ENCODE results near the gene MEOX2. TPM values are rescaled to one million over a fixed set of nuclear protein-coding genes. Genes with fewer than 3 reads are reported as not detected.

MEOX2 gene
- total RNA-seq, 1 donor from 2014 or later, result not detected

- Histone ChIP-seq H3K9me3 (ENCODE audit: insufficient read depth, low read depth, low read length) (no peaks in the 10 kb centered on the region), H3K79me2 (ENCODE audit: insufficient read depth, low read length) (no peaks in the 10 kb centered on the region), H3K27me3 (ENCODE audit: insufficient read depth, low read length) (peaks cover 20% of the 10 kb centered on the region), H4K20me1 (ENCODE audit: insufficient read depth, low read length) (no peaks in the 10 kb centered on the region), H3K4me3 (ENCODE audit: insufficient read depth, low read depth, low read length) (no peak overlapping the region), H3K4me1 (ENCODE audit: insufficient read depth, low read length) (peaks cover 2% of the 10 kb centered on the region), H3K9ac (ENCODE audit: low read length) (no peak overlapping the region), H3K27ac (ENCODE audit: low read depth, low read length) (no peak overlapping the region), H2AFZ (ENCODE audit: low read depth, low read length) (no peak overlapping the region), H3K36me3 (ENCODE audit: insufficient read depth, low read length) (no peaks in the 10 kb centered on the region), H3K4me2 (ENCODE audit: low read length) (no peak overlapping the region)
- Mint-ChIP-seq H3K27me3 (ENCODE audit: low read depth, unreplicated experiment) (peaks cover 16% of the 10 kb centered on the region), H3K36me3 (ENCODE audit: low read depth, unreplicated experiment) (no peaks in the 10 kb centered on the region), H3K4me3 (ENCODE audit: unreplicated experiment) (no peak overlapping the region), H3K27ac (ENCODE audit: unreplicated experiment) (no peak overlapping the region), H3K9me3 (ENCODE audit: unreplicated experiment) (no peaks in the 10 kb centered on the region), H3K4me1 (ENCODE audit: low read depth, unreplicated experiment) (peaks cover 2% of the 10 kb centered on the region)
- no peak for DNase-seq (ENCODE audit: low read depth)
- no peak for FAIRE-seq
- TF ChIP-seq EZH2 (IDR thresholded peaks at IDR 0.05; ENCODE audit: insufficient read depth, low read length) (no peak), CTCF (IDR thresholded peaks at IDR 0.05; ENCODE audit: insufficient read depth, low read depth, low read length) (no peak)
These were observed 6.0 kb downstream of the MEOX2 start for GRCh38 chr7:15680446-15680845.

GRCh38 chr7:15679306-15679705 lies 7.2 kb downstream of the MEOX2 start:
- H3K27ac Mint-ChIP-seq (ENCODE audit: unreplicated experiment), result no peak overlapping the region
- Histone ChIP-seq H2AFZ (ENCODE audit: low read depth, low read length) (no peak overlapping the region), H3K4me3 (ENCODE audit: insufficient read depth, low read depth, low read length) (no peak overlapping the region), H3K4me2 (ENCODE audit: low read length) (no peak overlapping the region), H3K9ac (ENCODE audit: low read length) (no peak overlapping the region), H3K36me3 (ENCODE audit: insufficient read depth, low read length) (no peaks in the 10 kb centered on the region), H3K79me2 (ENCODE audit: insufficient read depth, low read length) (no peaks in the 10 kb centered on the region), H3K9me3 (ENCODE audit: insufficient read depth, low read depth, low read length) (no peaks in the 10 kb centered on the region), H3K4me1 (ENCODE audit: insufficient read depth, low read length) (no peaks in the 10 kb centered on the region), H3K27ac (ENCODE audit: low read depth, low read length) (no peak overlapping the region), H3K27me3 (ENCODE audit: insufficient read depth, low read length) (peaks cover 9% of the 10 kb centered on the region), H4K20me1 (ENCODE audit: insufficient read depth, low read length) (no peaks in the 10 kb centered on the region)
- H3K36me3 Mint-ChIP-seq (ENCODE audit: low read depth, unreplicated experiment), result no peaks in the 10 kb centered on the region
- FAIRE-seq (no peak), DNase-seq (ENCODE audit: low read depth) (no peak)
- H3K4me3 Mint-ChIP-seq (ENCODE audit: unreplicated experiment), result no peak overlapping the region
- no peaks in the 10 kb centered on the region for H3K9me3 Mint-ChIP-seq (ENCODE audit: unreplicated experiment)
- H3K4me1 Mint-ChIP-seq (ENCODE audit: low read depth, unreplicated experiment), result no peaks in the 10 kb centered on the region
- H3K27me3 Mint-ChIP-seq (ENCODE audit: low read depth, unreplicated experiment), result peaks cover 5% of the 10 kb centered on the region
- TF ChIP-seq CTCF (IDR thresholded peaks at IDR 0.05; ENCODE audit: insufficient read depth, low read depth, low read length) (no peak), EZH2 (IDR thresholded peaks at IDR 0.05; ENCODE audit: insufficient read depth, low read length) (no peak)

GRCh38 chr7:15678653-15679052 lies 7.8 kb downstream of the MEOX2 start:
- no peak for TF ChIP-seq CTCF (IDR thresholded peaks at IDR 0.05; ENCODE audit: insufficient read depth, low read depth, low read length)
- no peak for TF ChIP-seq EZH2 (IDR thresholded peaks at IDR 0.05; ENCODE audit: insufficient read depth, low read length)
- Mint-ChIP-seq H3K4me1 (ENCODE audit: low read depth, unreplicated experiment) (no peaks in the 10 kb centered on the region), H3K27me3 (ENCODE audit: low read depth, unreplicated experiment) (peaks cover under 1% of the 10 kb centered on the region), H3K4me3 (ENCODE audit: unreplicated experiment) (no peak overlapping the region), H3K27ac (ENCODE audit: unreplicated experiment) (no peak overlapping the region), H3K9me3 (ENCODE audit: unreplicated experiment) (no peaks in the 10 kb centered on the region), H3K36me3 (ENCODE audit: low read depth, unreplicated experiment) (no peaks in the 10 kb centered on the region)
- H3K27me3 ChIP-seq (ENCODE audit: insufficient read depth, low read length), result peaks cover 6% of the 10 kb centered on the region
- no peaks in the 10 kb centered on the region for H4K20me1 ChIP-seq (ENCODE audit: insufficient read depth, low read length)
- H3K9ac ChIP-seq (ENCODE audit: low read length), result no peak overlapping the region
- no peak overlapping the region for H2AFZ ChIP-seq (ENCODE audit: low read depth, low read length)
- DNase-seq (ENCODE audit: low read depth) (no peak), FAIRE-seq (no peak)
- H3K4me2 ChIP-seq (ENCODE audit: low read length), result no peak overlapping the region
- no peaks in the 10 kb centered on the region for H3K9me3 ChIP-seq (ENCODE audit: insufficient read depth, low read depth, low read length)
- H3K27ac ChIP-seq (ENCODE audit: low read depth, low read length), result no peak overlapping the region
- no peaks in the 10 kb centered on the region for H3K79me2 ChIP-seq (ENCODE audit: insufficient read depth, low read length)
- H3K4me1 ChIP-seq (ENCODE audit: insufficient read depth, low read length), result no peaks in the 10 kb centered on the region
- H3K4me3 ChIP-seq (ENCODE audit: insufficient read depth, low read depth, low read length), result no peak overlapping the region
- no peaks in the 10 kb centered on the region for H3K36me3 ChIP-seq (ENCODE audit: insufficient read depth, low read length)

Measured in astrocyte (in vitro differentiated cells and primary cell).